Spleen (tissue), 7 donors: Measurements from ENCODE around the gene ALS2.

Experiments used
- CTCF ChIP-seq, 11 experiments: fragments of 200-600 bp in 7 of 11; fragments of 450-650 bp in 4 of 11; sonication (generic) in 4 of 11; IDR thresholded peaks in 8 of 11; conservative IDR thresholded peaks in 3 of 11; 1 replicate in 7 of 11; 2 replicates in 4 of 11; pipeline versions ENCODE4 v1.4.0 to v1.8.0; 2016 to 2021; ENCODE audit warnings: antibody characterized with exemption in 11 of 11, inconsistent platforms in 4 of 11, mild to moderate bottlenecking in 1 of 11
- POLR2A ChIP-seq, 3 donors: fragments of 450-650 bp; IDR thresholded peaks; one replicate each; pipeline ENCODE4 v1.5.1; 2017; ENCODE audit warnings: antibody characterized with exemption in 3 of 3, mild to moderate bottlenecking in 1 of 3
- donor health status: DM: no; HTN: no; CAD: no; lungs with moderate emphysema.
- donor health status: DM: no; HTN: no; CAD: no.
- donor health status: DM: no; HTN: no; CAD: no.

GRCh38 chr2:201773990-201774389, 6.7 kb downstream of the ALS2 start:
- TF ChIP-seq CTCF (IDR thresholded peaks at IDR 0.05 in 8 of 11, conservative IDR thresholded peaks at IDR 0.05 in 3 of 11) (no peak), POLR2A (IDR thresholded peaks at IDR 0.05) (no peak)
